Measurements from ENCODE around the gene ANO10. TPM values are rescaled to one million over a fixed set of nuclear protein-coding genes. Genes with fewer than 3 reads are reported as not detected.

The ANO10 gene
- total RNA-seq, 1 experiment from 2014 or later, result 26.6 TPM

- ChIA-PET POLR2A (no interaction called here), CTCF (no interaction called here)
- Histone ChIP-seq H3K9me3 (ENCODE audit: control insufficient read depth, insufficient read depth, low read depth, low read length) (no peaks in the 10 kb centered on the region), H3K27me3 (ENCODE audit: control insufficient read depth, insufficient read depth, low read length) (no peaks in the 10 kb centered on the region), H3K4me3 (ENCODE audit: low read depth in 2 of 2, low read length in 2 of 2) (no peak overlapping the region), H3K4me1 (ENCODE audit: control insufficient read depth, insufficient read depth, low read length) (no peaks in the 10 kb centered on the region), H3K36me3 (ENCODE audit: control insufficient read depth, insufficient read depth, low read length) (no peaks in the 10 kb centered on the region), H3K27ac (ENCODE audit: low read length) (no peak overlapping the region)
- no peak for ATAC-seq
- intact Hi-C loops (cut with micrococcal nuclease; ENCODE audit: unreplicated experiment), result no loop called here
- TF ChIP-seq TCF7L2 (IDR thresholded peaks at IDR 0.05; ENCODE audit: low read depth, low read length) (no peak), SIN3A (IDR thresholded peaks at IDR 0.05; ENCODE audit: borderline replicate concordance, insufficient read depth, low read depth, low read length) (no peak), POLR2AphosphoS5 (IDR thresholded peaks at IDR 0.05; ENCODE audit: low read depth, low read length) (no peak), REST (IDR thresholded peaks at IDR 0.05; ENCODE audit: insufficient read depth in 1 of 2, low read depth in 2 of 2, low read length in 1 of 2) (no peak), CTCF (IDR thresholded peaks at IDR 0.05) (no peak)
- DNase-seq (ENCODE audit: low read depth, low spot score), result no peak
- in situ Hi-C loops (cut with HindIII; ENCODE audit: low pct_unique_long_range_greater_than_20kb, low sequenced_read_pairs), result no loop called here
- BruUV-seq (replicated peaks), result no TSS peak
Observed at GRCh38 chr3:43613976-43614375, 7.8 kb downstream of the ANO10 start.

GRCh38 chr3:43612419-43612818 is 9.4 kb downstream of the ANO10 start:
- no peaks in the 10 kb centered on the region for H3K27me3 ChIP-seq (ENCODE audit: control insufficient read depth, insufficient read depth, low read length)
- intact Hi-C loops (cut with micrococcal nuclease; ENCODE audit: unreplicated experiment), result no loop called here
- CTCF ChIA-PET, result no interaction called here

More at GRCh38 chr3:43612419-43612818, 9.4 kb downstream of the ANO10 start:
- Histone ChIP-seq H3K27ac (ENCODE audit: low read length) (no peak overlapping the region), H3K4me1 (ENCODE audit: control insufficient read depth, insufficient read depth, low read length) (no peaks in the 10 kb centered on the region), H3K36me3 (ENCODE audit: control insufficient read depth, insufficient read depth, low read length) (no peaks in the 10 kb centered on the region), H3K4me3 (ENCODE audit: low read depth in 2 of 2, low read length in 2 of 2) (no peak overlapping the region), H3K9me3 (ENCODE audit: control insufficient read depth, insufficient read depth, low read depth, low read length) (no peaks in the 10 kb centered on the region)
- in situ Hi-C loops (cut with HindIII; ENCODE audit: low pct_unique_long_range_greater_than_20kb, low sequenced_read_pairs), result no loop called here
- DNase-seq (ENCODE audit: low read depth, low spot score), result no peak
- TF ChIP-seq REST (IDR thresholded peaks at IDR 0.05; ENCODE audit: insufficient read depth in 1 of 2, low read depth in 2 of 2, low read length in 1 of 2) (no peak), CTCF (IDR thresholded peaks at IDR 0.05) (no peak), TCF7L2 (IDR thresholded peaks at IDR 0.05; ENCODE audit: low read depth, low read length) (no peak), SIN3A (IDR thresholded peaks at IDR 0.05; ENCODE audit: borderline replicate concordance, insufficient read depth, low read depth, low read length) (no peak), POLR2AphosphoS5 (IDR thresholded peaks at IDR 0.05; ENCODE audit: low read depth, low read length) (no peak)
- POLR2A ChIA-PET, result no interaction called here
- BruUV-seq (replicated peaks), result no TSS peak
- ATAC-seq, result no peak

Measured in Panc1 (cell line).